Activated effector memory CD4-positive, alpha-beta T cell treated with anti-CD3 and anti-CD28 coated beads, Interleukin-2, amount 50 U/mL, for 16 hours (primary cell): ENCODE data around the gene FBXO8.
A peak's percentile ranks its signal among the peaks of the same experiment; 100 is the strongest.
"Not testable (repeated sequence)": the region's sequence is repeated elsewhere in the genome, so short reads cannot be mapped to it uniquely, and the experiment has no call there.

Experiments
- DNase-seq: peaks from one replicate; pipeline ENCODE4 v3.0.0-alpha.2; 2020

The FBXO8 gene

GRCh38 chr4:174283507-174284471, at the start of gene FBXO8, which contains the start of gene CEP44:
TSS of gene FBXO8 (minus strand) at chr4:174283667. CDS start at chr4:174263092, 20,575 bp downstream.
TSS of gene CEP44 (plus strand) at chr4:174283911. CDS start at chr4:174299122, 15,211 bp downstream.
- peak; percentile 89 for DNase-seq

GRCh38 chr4:174332741-174333493, 49.5 kb upstream of the FBXO8 start:
- DNase-seq, result no peak

- no peak for DNase-seq
These were observed 41.3 kb upstream of the FBXO8 start for GRCh38 chr4:174324725-174325124.

- DNase-seq, result no peak
These were observed 40.8 kb upstream of the FBXO8 start for GRCh38 chr4:174324236-174324635.

- DNase-seq, result no peak
These were observed 37.2 kb upstream of the FBXO8 start for GRCh38 chr4:174320494-174321199.

- no peak for DNase-seq
These were observed 35.6 kb upstream of the FBXO8 start for GRCh38 chr4:174318829-174319764.

GRCh38 chr4:174317531-174317930, 34.1 kb upstream of the FBXO8 start:
- no peak for DNase-seq

- DNase-seq, result no peak
These were observed 33.5 kb upstream of the FBXO8 start for GRCh38 chr4:174316954-174317353.

- DNase-seq, result no peak
These were observed 33.1 kb upstream of the FBXO8 start for GRCh38 chr4:174316546-174316945.

GRCh38 chr4:174314770-174315169, 31.3 kb upstream of the FBXO8 start:
- DNase-seq, result no peak

- DNase-seq, result no peak
These were observed 30.8 kb upstream of the FBXO8 start for GRCh38 chr4:174314274-174314673.

GRCh38 chr4:174312993-174313392, 29.5 kb upstream of the FBXO8 start:
- DNase-seq, result no peak

GRCh38 chr4:174307694-174308093, 24.2 kb upstream of the FBXO8 start:
- DNase-seq, result no peak

- no peak for DNase-seq
These were observed 22.5 kb upstream of the FBXO8 start for GRCh38 chr4:174305961-174306360.

- no peak for DNase-seq
These were observed 21.2 kb upstream of the FBXO8 start for GRCh38 chr4:174304664-174305063.

- no peak for DNase-seq
These were observed 20.2 kb upstream of the FBXO8 start for GRCh38 chr4:174303687-174304086.

- not testable (repeated sequence) for DNase-seq
These were observed 11.7 kb upstream of the FBXO8 start for GRCh38 chr4:174295142-174295541.

GRCh38 chr4:174294641-174295040, 11.2 kb upstream of the FBXO8 start:
- not testable (repeated sequence) for DNase-seq

- no peak for DNase-seq
These were observed 9.0 kb upstream of the FBXO8 start for GRCh38 chr4:174292473-174292872.

- no peak for DNase-seq
These were observed 3.4 kb upstream of the FBXO8 start for GRCh38 chr4:174286870-174287269.

- DNase-seq, result no peak
These were observed 1.0 kb upstream of the FBXO8 start for GRCh38 chr4:174284487-174284886.
